ENCODE measurements around the gene DHX35. TPM values are rescaled to one million over a fixed set of nuclear protein-coding genes. Genes with fewer than 3 reads are reported as not detected.

DHX35 gene
- total and polyA plus RNA-seq, 2 of the 13 experiments (the other 11 are each of a cell fraction or from before 2014, with no cell fraction given): 25.8 to 28.7 TPM

- TF ChIP-seq TEF (CRISPR knock-in tag; IDR thresholded peaks at IDR 0.05) (no peak), SP1 (IDR thresholded peaks at IDR 0.05) (no peak), SP1 (CRISPR knock-in tag; IDR thresholded peaks at IDR 0.05) (no peak), ARID2 (CRISPR knock-in tag; IDR thresholded peaks at IDR 0.05; ENCODE audit: borderline replicate concordance) (no peak), CEBPB (IDR thresholded peaks at IDR 0.05; ENCODE audit: borderline replicate concordance, low read depth, low read length) (no peak), RBFOX2 (IDR thresholded peaks at IDR 0.05; ENCODE audit: low read depth, low read length) (no peak), FOXA1 (IDR thresholded peaks at IDR 0.05) (no peak), FOXA1 (CRISPR knock-in tag; IDR thresholded peaks at IDR 0.05) (no peak), ZNF768 (CRISPR knock-in tag; IDR thresholded peaks at IDR 0.05) (peak; percentile 76), ZBED4 (CRISPR knock-in tag; IDR thresholded peaks at IDR 0.05; ENCODE audit: borderline replicate concordance) (no peak), GFI1 (CRISPR knock-in tag; IDR thresholded peaks at IDR 0.05; ENCODE audit: borderline replicate concordance) (no peak), ZHX2 (IDR thresholded peaks at IDR 0.05; ENCODE audit: low read depth) (no peak), ZHX2 (CRISPR knock-in tag; IDR thresholded peaks at IDR 0.05; ENCODE audit: borderline replicate concordance) (no peak), CENPT (CRISPR knock-in tag; IDR thresholded peaks at IDR 0.05; ENCODE audit: low read depth) (no peak), MEIS1 (CRISPR knock-in tag; IDR thresholded peaks at IDR 0.05; ENCODE audit: borderline replicate concordance) (no peak), POGZ (CRISPR knock-in tag; IDR thresholded peaks at IDR 0.05) (no peak), EP300 (IDR thresholded peaks at IDR 0.05; ENCODE audit: low read depth in 2 of 2, low read length in 2 of 2) (no peak), EP300 (CRISPR knock-in tag; IDR thresholded peaks at IDR 0.05; ENCODE audit: borderline replicate concordance) (no peak), ZNF678 (CRISPR knock-in tag; IDR thresholded peaks at IDR 0.05) (no peak), THYN1 (CRISPR knock-in tag; IDR thresholded peaks at IDR 0.05; ENCODE audit: borderline replicate concordance, low read depth) (no peak), ZNF496 (CRISPR knock-in tag; IDR thresholded peaks at IDR 0.05; ENCODE audit: insufficient replicate concordance) (no peak), KMT2A (CRISPR knock-in tag; IDR thresholded peaks at IDR 0.05) (0 out of 2 replicates have a peak, but pooled peaks have one; percentile 31), ZSCAN31 (CRISPR knock-in tag; IDR thresholded peaks at IDR 0.05; ENCODE audit: low read depth) (no peak)
These were observed 31.9 kb upstream of the DHX35 start (continued) for GRCh38 chr20:38930242-38930569.

Data from HepG2 (cell line).